Astrocyte (in vitro differentiated cells and primary cell): ENCODE measurements around the gene MVD.

Source experiments
- CTCF ChIP-seq: IDR thresholded peaks from 2 replicates; pipeline ENCODE4 v1.5.1; 2011; ENCODE audit warnings: low read depth, mild to moderate bottlenecking, inconsistent platforms, low read length, moderate library complexity; ENCODE audit not compliant: insufficient read depth
- EZH2 ChIP-seq: IDR thresholded peaks from 2 replicates; pipeline ENCODE4 v1.6.1; 2012; ENCODE audit warnings: mild to moderate bottlenecking, low read length, inconsistent platforms; ENCODE audit not compliant: insufficient read depth

GRCh38 chr16:88673716-88674379 is 11.0 kb upstream of the MVD start:
- TF ChIP-seq CTCF (no peak), EZH2 (no peak)
